GM10248 (cell line): ENCODE results near the gene WDR77.
A peak's percentile ranks its signal among the peaks of the same experiment; 100 is the strongest.

Source experiments
- CTCF ChIA-PET: fragments of 300-600 bp; sonication (Branson Sonifier 250); formaldehyde crosslinking; extraction: SDS; loops from one replicate; lab custom pipeline; 2021; ENCODE audit warnings: antibody characterized with exemption; lab: Yijun Ruan, JAX
- POLR2A ChIA-PET: fragments of 350-650 bp; sonication (Branson Sonifier 250); formaldehyde crosslinking; extraction: SDS; loops from one replicate; lab custom pipeline; 2020; ENCODE audit warnings: antibody characterized with exemption; lab: Yijun Ruan, JAX
- DNase-seq: peaks from one replicate; pipeline ENCODE4 v3.0.0; 2012; ENCODE audit errors: extremely low spot score
- CTCF ChIP-seq: IDR thresholded peaks from 2 replicates; pipeline ENCODE4 v1.5.1; 2012; ENCODE audit warnings: mild to moderate bottlenecking, low read depth; ENCODE audit errors: extremely low read depth, missing control alignments, control extremely low read depth

WDR77 gene

GRCh38 chr1:111455642-111456031 is 6.6 kb upstream of the WDR77 start:
- no peak for TF ChIP-seq CTCF
- ChIA-PET POLR2A (no interaction called here), CTCF (no interaction called here)
- DNase-seq, result no peak

GRCh38 chr1:111454859-111455641 is 6.0 kb upstream of the WDR77 start:
- CTCF ChIA-PET, result interaction anchor here (1.1 kb wide), 1 partner anchor 315 kb away, joined by 3 read pairs; the partner anchor contains the start of genes CEPT1 and DRAM2
- POLR2A ChIA-PET, result no interaction called here
- DNase-seq, result peak; percentile 26
- no peak for TF ChIP-seq CTCF

- CTCF ChIA-PET, result interaction anchor here (0.9 to 2.4 kb wide), 6 partner anchors 18 to 314 kb away, joined by 3 to 7 read pairs (median 3); partner anchors contain the start of genes CEPT1 and DRAM2
- POLR2A ChIA-PET, result interaction anchor here (1.1 kb wide), 1 partner anchor 285 kb away, joined by 3 read pairs; the partner anchor contains the start of gene INKA2
- DNase-seq, result no peak
- TF ChIP-seq CTCF, result no peak
Measured at GRCh38 chr1:111453706-111454105, 4.7 kb upstream of the WDR77 start.

- CTCF ChIA-PET, result interaction anchor here (1.2 to 2.4 kb wide), 5 partner anchors 15 to 295 kb away, joined by 4 to 7 read pairs (median 6); no protein-coding TSS in a partner anchor
- no peak for TF ChIP-seq CTCF
- POLR2A ChIA-PET, result interaction anchor here (1.1 kb wide), 1 partner anchor 287 kb away, joined by 3 read pairs; the partner anchor contains the start of gene INKA2
- no peak for DNase-seq
Measured at GRCh38 chr1:111452581-111452980, 3.5 kb upstream of the WDR77 start.

- ChIA-PET POLR2A (no interaction called here), CTCF (interaction anchor here (1.1 to 1.7 kb wide), 3 partner anchors 32 to 420 kb away, joined by 3 to 4 read pairs (median 3); no protein-coding TSS in a partner anchor)
- no peak for DNase-seq
- no peak for TF ChIP-seq CTCF
Measured at GRCh38 chr1:111450185-111450584, 1.1 kb upstream of the WDR77 start.

GRCh38 chr1:111449703-111450017 is 604 bp upstream of the WDR77 start:
- TF ChIP-seq CTCF, result no peak
- CTCF ChIA-PET, result interaction anchor here (0.6 to 3.5 kb wide), 4 partner anchors 31 to 320 kb away, joined by 3 to 11 read pairs (median 4); no protein-coding TSS in a partner anchor
- no peak for DNase-seq
- POLR2A ChIA-PET, result no interaction called here
